WTC11 (cell line): Measurements from ENCODE around the gene NR2F6. TPM values are rescaled to one million over a fixed set of nuclear protein-coding genes. Genes with fewer than 3 reads are reported as not detected.
A peak's percentile ranks its signal among the peaks of the same experiment; 100 is the strongest.

Experiments
- ATAC-seq: fragments of 200-7000 bp; cut with Tn5 transposase; 2 replicates; pipeline ENCODE4 v1.10.0; 2021; ENCODE audit warnings: mild to moderate bottlenecking, moderate library complexity
- CTCF ChIA-PET: fragments of 300-600 bp; sonication (Branson Sonifier 250); formaldehyde crosslinking; loops from one replicate; lab custom pipeline; 2021; ENCODE audit warnings: antibody characterized with exemption; lab: Charles Lee
- POLR2A ChIA-PET: fragments of 350-600 bp; sonication (Branson Sonifier 250); formaldehyde crosslinking; loops from one replicate; lab custom pipeline; 2021; ENCODE audit warnings: antibody characterized with exemption; lab: Charles Lee
- DNase-seq: peaks from one replicate; pipeline ENCODE4 v3.0.0; 2021; ENCODE audit warnings: low spot score
- H3K27ac Mint-ChIP-seq: 2 replicates; pipeline ENCODE4 v1.8.0; 2021; ENCODE audit warnings: mixed read lengths
- H3K27me3 Mint-ChIP-seq: 2 replicates; pipeline ENCODE4 v1.8.0; 2021; ENCODE audit warnings: low read depth, mild to moderate bottlenecking, moderate library complexity, mixed read lengths
- H3K36me3 Mint-ChIP-seq: 2 replicates; pipeline ENCODE4 v1.8.0; 2021; ENCODE audit warnings: mixed read lengths
- H3K4me1 Mint-ChIP-seq: 2 replicates; pipeline ENCODE4 v1.8.0; 2022; ENCODE audit warnings: mixed read lengths
- H3K4me3 Mint-ChIP-seq: 2 replicates; pipeline ENCODE4 v1.8.0; 2021; ENCODE audit warnings: mild to moderate bottlenecking, moderate library complexity, mixed read lengths
- H3K9me3 Mint-ChIP-seq: 2 replicates; pipeline ENCODE4 v1.8.0; 2021; ENCODE audit warnings: mixed read lengths
- E2F1 ChIP-seq: sonication (generic); formaldehyde crosslinking; IDR thresholded peaks from 2 replicates; pipeline ENCODE4 v1.8.0; 2022; ENCODE audit warnings: mild to moderate bottlenecking, missing genetic modification reagents
- GTF2I ChIP-seq: fragments of 250-450 bp; sonication (Bioruptor Pico); conservative IDR thresholded peaks from 2 replicates; pipeline ENCODE4 v1.4.0; 2021; ENCODE audit warnings: mild to moderate bottlenecking
- HMGA2 ChIP-seq: fragments of 250-450 bp; sonication (Bioruptor Pico); IDR thresholded peaks from 2 replicates; pipeline ENCODE4 v1.4.0; 2021; ENCODE audit warnings: mild to moderate bottlenecking, moderate library complexity
- MAX ChIP-seq: sonication (generic); formaldehyde crosslinking; IDR thresholded peaks from 2 replicates; pipeline ENCODE4 v1.8.0; 2022; ENCODE audit warnings: mild to moderate bottlenecking, missing genetic modification reagents
- RELA ChIP-seq: sonication (generic); formaldehyde crosslinking; IDR thresholded peaks from 2 replicates; pipeline ENCODE4 v1.8.1; 2022; ENCODE audit warnings: missing genetic modification reagents, mild to moderate bottlenecking, borderline replicate concordance
- SP1 ChIP-seq: sonication (generic); formaldehyde crosslinking; conservative IDR thresholded peaks from 2 replicates; pipeline ENCODE4 v1.8.1; 2022; ENCODE audit warnings: missing genetic modification reagents
- TP53 ChIP-seq: sonication (generic); formaldehyde crosslinking; IDR thresholded peaks from 2 replicates; pipeline ENCODE4 v1.8.1; 2023; ENCODE audit warnings: mild to moderate bottlenecking, missing genetic modification reagents
- ZBTB43 ChIP-seq: sonication (generic); formaldehyde crosslinking; IDR thresholded peaks from 2 replicates; pipeline ENCODE4 v1.8.1; 2023; ENCODE audit warnings: mild to moderate bottlenecking, missing genetic modification reagents
- ZNF121 ChIP-seq: sonication (generic); formaldehyde crosslinking; IDR thresholded peaks from 2 replicates; pipeline ENCODE4 v1.8.0; 2023; ENCODE audit warnings: missing genetic modification reagents
- ZNF416 ChIP-seq: fragments of 250-450 bp; sonication (Bioruptor Pico); IDR thresholded peaks from 2 replicates; pipeline ENCODE4 v1.9.0; 2021; ENCODE audit warnings: mild to moderate bottlenecking, inconsistent platforms
- ZNF532 ChIP-seq: fragments of 250-450 bp; sonication (Bioruptor Pico); IDR thresholded peaks from 2 replicates; pipeline ENCODE4 v1.9.0; 2021; ENCODE audit warnings: mild to moderate bottlenecking, borderline replicate concordance
- total RNA-seq: library from RNA; stranded (reverse); gene quantifications from 3 replicates; pipeline ENCODE4 v1.2.3, GENCODE V29; 2021

NR2F6 gene
- total RNA-seq, 1 experiment from 2014 or later = 145 TPM

- Mint-ChIP-seq H3K4me1 (peaks cover 43% of the 10 kb centered on the region), H3K36me3 (peaks cover 10% of the 10 kb centered on the region), H3K9me3 (no peaks in the 10 kb centered on the region), H3K27me3 (no peaks in the 10 kb centered on the region), H3K27ac (peak overlapping the region; percentile 54; the same call in 1 of the 2 replicates), H3K4me3 (no peak overlapping the region)
- TF ChIP-seq E2F1 (no peak), GTF2I (CRISPR knock-in tag) (no peak), MAX (CRISPR knock-in tag) (no peak), SP1 (CRISPR knock-in tag) (no peak), TP53 (CRISPR knock-in tag) (no peak), ZNF532 (CRISPR knock-in tag) (no peak), HMGA2 (CRISPR knock-in tag) (no peak), ZBTB43 (CRISPR knock-in tag) (no peak), ZNF416 (no peak)
- CTCF ChIA-PET = no interaction called here
- DNase-seq (no peak), ATAC-seq (no peak)
- POLR2A ChIA-PET = no interaction called here
Observed at GRCh38 chr19:17240062-17240752, 5.5 kb downstream of the NR2F6 start.

- no peaks in the 10 kb centered on the region for H3K9me3 Mint-ChIP-seq
- ChIA-PET POLR2A (interaction anchor here (0.6 kb wide), 1 partner anchor 22 kb away, joined by 3 read pairs; no protein-coding TSS in a partner anchor), CTCF (interaction anchor here (1.0 to 1.6 kb wide), 3 partner anchors 11 to 54 kb away, joined by 3 to 7 read pairs (median 3); no protein-coding TSS in a partner anchor)
- H3K4me1 Mint-ChIP-seq = peaks cover 48% of the 10 kb centered on the region
- DNase-seq (no peak), ATAC-seq (no peak)
- H3K27me3 Mint-ChIP-seq = no peaks in the 10 kb centered on the region
- H3K4me3 Mint-ChIP-seq = no peak overlapping the region
- H3K27ac Mint-ChIP-seq = peak overlapping the region; percentile 85
- H3K36me3 Mint-ChIP-seq = peaks cover 19% of the 10 kb centered on the region
- TF ChIP-seq ZNF121 (CRISPR knock-in tag) (peak; percentile 54; the same call in 1 of the 2 replicates), RELA (no peak)
Observed at GRCh38 chr19:17237747-17238706, 7.7 kb downstream of the NR2F6 start.
